NCI-H2196 (cell line): Measurements from ENCODE around the gene ZCCHC17.
"Not testable (repeated sequence)": the region's sequence is repeated elsewhere in the genome, so short reads cannot be mapped to it uniquely, and the experiment has no call there.

Experiments used
- DNase-seq: peaks from one replicate; lab custom pipeline; 2025; ENCODE audit not compliant: unreplicated experiment; lab: John Stamatoyannopoulos, UW

Gene ZCCHC17

GRCh38 chr1:31368611-31369107, 71.8 kb downstream of the ZCCHC17 start:
- peak; percentile 54 for DNase-seq

- DNase-seq, result no peak
These were observed 73.2 kb downstream of the ZCCHC17 start for GRCh38 chr1:31370021-31370420.

- no peak for DNase-seq
These were observed 73.7 kb downstream of the ZCCHC17 start for GRCh38 chr1:31370565-31370964.

- no peak for DNase-seq
These were observed 74.5 kb downstream of the ZCCHC17 start for GRCh38 chr1:31371121-31371959.

GRCh38 chr1:31372051-31372450, 75.2 kb downstream of the ZCCHC17 start:
- DNase-seq, result no peak

GRCh38 chr1:31372751-31373055, 75.9 kb downstream of the ZCCHC17 start:
- DNase-seq, result no peak

GRCh38 chr1:31373056-31373896, 76.4 kb downstream of the ZCCHC17 start, which contains the start of gene FABP3:
Gene FABP3, minus strand, starts transcription at chr1:31373076. Its CDS starts 62 bp downstream, at chr1:31373014.
- DNase-seq, result no peak

- no peak for DNase-seq
These were observed 77.2 kb downstream of the ZCCHC17 start for GRCh38 chr1:31373897-31374486.

- DNase-seq, result peak; percentile 29
These were observed 77.8 kb downstream of the ZCCHC17 start for GRCh38 chr1:31374511-31375196.

GRCh38 chr1:31376375-31377134, 79.7 kb downstream of the ZCCHC17 start:
- peak; percentile 73 for DNase-seq

- DNase-seq, result no peak
These were observed 80.6 kb downstream of the ZCCHC17 start for GRCh38 chr1:31377364-31377863.

- DNase-seq, result no peak
These were observed 81.2 kb downstream of the ZCCHC17 start for GRCh38 chr1:31378001-31378400.

GRCh38 chr1:31380181-31380580, 83.3 kb downstream of the ZCCHC17 start:
- DNase-seq, result no peak

- no peak for DNase-seq
These were observed 84.8 kb downstream of the ZCCHC17 start for GRCh38 chr1:31381394-31382294.

GRCh38 chr1:31382379-31382989, 85.7 kb downstream of the ZCCHC17 start:
- DNase-seq, result no peak

GRCh38 chr1:31383967-31384366, 87.1 kb downstream of the ZCCHC17 start:
- no peak for DNase-seq

- DNase-seq, result not testable (repeated sequence)
These were observed 89.9 kb downstream of the ZCCHC17 start for GRCh38 chr1:31386576-31387243.

GRCh38 chr1:31387612-31388011, 90.8 kb downstream of the ZCCHC17 start:
- no peak for DNase-seq
